ENCODE data around the gene AFM.
A peak's percentile ranks its signal among the peaks of the same experiment; 100 is the strongest.

The AFM gene

GRCh38 chr4:73508651-73509050, 27.1 kb downstream of the AFM start:
- H3K27ac ChIP-seq (ENCODE audit: low read depth, low read length): no peak overlapping the region
- no peak overlapping the region for H3K4me3 ChIP-seq (ENCODE audit: low read depth, low read length)

GRCh38 chr4:73518340-73518739, 36.8 kb downstream of the AFM start:
- H3K27me3 ChIP-seq (ENCODE audit: control insufficient read depth, insufficient read depth, low read length): no peaks in the 10 kb centered on the region
- H3K4me1 ChIP-seq (ENCODE audit: control insufficient read depth, insufficient read depth, low read length): peaks cover 18% of the 10 kb centered on the region
- no peaks in the 10 kb centered on the region for H3K36me3 ChIP-seq (ENCODE audit: control insufficient read depth, insufficient read depth, low read length)
- no peak overlapping the region for H3K4me3 ChIP-seq (ENCODE audit: low read depth, low read length)
- H3K9ac ChIP-seq (ENCODE audit: low read length): no peak overlapping the region
- peaks cover 5% of the 10 kb centered on the region; the same call in 1 of the 2 replicates for H3K9me3 ChIP-seq (ENCODE audit: control insufficient read depth, insufficient read depth, low read depth, low read length)
- H3K27ac ChIP-seq (ENCODE audit: low read depth, low read length): no peak overlapping the region

More at GRCh38 chr4:73508651-73509050, 27.1 kb downstream of the AFM start:
- H3K36me3 ChIP-seq (ENCODE audit: control insufficient read depth, insufficient read depth, low read length): no peaks in the 10 kb centered on the region
- no peaks in the 10 kb centered on the region for H3K9me3 ChIP-seq (ENCODE audit: control insufficient read depth, insufficient read depth, low read depth, low read length)
- no peaks in the 10 kb centered on the region for H3K27me3 ChIP-seq (ENCODE audit: control insufficient read depth, insufficient read depth, low read length)
- no peak overlapping the region for H3K9ac ChIP-seq (ENCODE audit: low read length)
- no peaks in the 10 kb centered on the region for H3K4me1 ChIP-seq (ENCODE audit: control insufficient read depth, insufficient read depth, low read length)

GRCh38 chr4:73520821-73521220, 39.3 kb downstream of the AFM start:
- Histone ChIP-seq H3K9ac (ENCODE audit: low read length) (peak overlapping the region; percentile 14), H3K36me3 (ENCODE audit: control insufficient read depth, insufficient read depth, low read length) (no peaks in the 10 kb centered on the region), H3K4me1 (ENCODE audit: control insufficient read depth, insufficient read depth, low read length) (peaks cover 18% of the 10 kb centered on the region), H3K27me3 (ENCODE audit: control insufficient read depth, insufficient read depth, low read length) (no peaks in the 10 kb centered on the region), H3K9me3 (ENCODE audit: control insufficient read depth, insufficient read depth, low read depth, low read length) (peaks cover 5% of the 10 kb centered on the region; the same call in 1 of the 2 replicates), H3K4me3 (ENCODE audit: low read depth, low read length) (no peak overlapping the region), H3K27ac (ENCODE audit: low read depth, low read length) (0 out of 2 replicates have a peak overlapping the region, but pooled peaks have one; percentile 39)

- Histone ChIP-seq H3K9ac (ENCODE audit: low read length) (no peak overlapping the region), H3K4me3 (ENCODE audit: low read depth, low read length) (no peak overlapping the region), H3K27me3 (ENCODE audit: control insufficient read depth, insufficient read depth, low read length) (no peaks in the 10 kb centered on the region), H3K27ac (ENCODE audit: low read depth, low read length) (no peak overlapping the region), H3K9me3 (ENCODE audit: control insufficient read depth, insufficient read depth, low read depth, low read length) (peaks cover 5% of the 10 kb centered on the region; the same call in 1 of the 2 replicates), H3K36me3 (ENCODE audit: control insufficient read depth, insufficient read depth, low read length) (no peaks in the 10 kb centered on the region), H3K4me1 (ENCODE audit: control insufficient read depth, insufficient read depth, low read length) (peaks cover 18% of the 10 kb centered on the region)
Observed at GRCh38 chr4:73523126-73523525, 41.6 kb downstream of the AFM start.

- Histone ChIP-seq H3K27ac (ENCODE audit: low read depth, low read length) (no peak overlapping the region), H3K9me3 (ENCODE audit: control insufficient read depth, insufficient read depth, low read depth, low read length) (no peaks in the 10 kb centered on the region), H3K36me3 (ENCODE audit: control insufficient read depth, insufficient read depth, low read length) (no peaks in the 10 kb centered on the region), H3K4me3 (ENCODE audit: low read depth, low read length) (no peak overlapping the region), H3K4me1 (ENCODE audit: control insufficient read depth, insufficient read depth, low read length) (peaks cover 13% of the 10 kb centered on the region), H3K9ac (ENCODE audit: low read length) (no peak overlapping the region), H3K27me3 (ENCODE audit: control insufficient read depth, insufficient read depth, low read length) (no peaks in the 10 kb centered on the region)
Observed at GRCh38 chr4:73525611-73526010, 44.1 kb downstream of the AFM start.

GRCh38 chr4:73527196-73527595, 45.7 kb downstream of the AFM start:
- H3K27ac ChIP-seq (ENCODE audit: low read depth, low read length): no peak overlapping the region
- no peaks in the 10 kb centered on the region for H3K27me3 ChIP-seq (ENCODE audit: control insufficient read depth, insufficient read depth, low read length)
- no peaks in the 10 kb centered on the region for H3K4me1 ChIP-seq (ENCODE audit: control insufficient read depth, insufficient read depth, low read length)
- H3K4me3 ChIP-seq (ENCODE audit: low read depth, low read length): no peak overlapping the region
- no peak overlapping the region for H3K9ac ChIP-seq (ENCODE audit: low read length)
- H3K36me3 ChIP-seq (ENCODE audit: control insufficient read depth, insufficient read depth, low read length): no peaks in the 10 kb centered on the region
- no peaks in the 10 kb centered on the region for H3K9me3 ChIP-seq (ENCODE audit: control insufficient read depth, insufficient read depth, low read depth, low read length)

GRCh38 chr4:73528171-73528570, 46.6 kb downstream of the AFM start:
- no peak overlapping the region for H3K27ac ChIP-seq (ENCODE audit: low read depth, low read length)
- H3K9me3 ChIP-seq (ENCODE audit: control insufficient read depth, insufficient read depth, low read depth, low read length): no peaks in the 10 kb centered on the region
- H3K4me1 ChIP-seq (ENCODE audit: control insufficient read depth, insufficient read depth, low read length): no peaks in the 10 kb centered on the region
- H3K36me3 ChIP-seq (ENCODE audit: control insufficient read depth, insufficient read depth, low read length): no peaks in the 10 kb centered on the region
- no peak overlapping the region for H3K4me3 ChIP-seq (ENCODE audit: low read depth, low read length)
- H3K9ac ChIP-seq (ENCODE audit: low read length): no peak overlapping the region
- H3K27me3 ChIP-seq (ENCODE audit: control insufficient read depth, insufficient read depth, low read length): no peaks in the 10 kb centered on the region

- H3K27me3 ChIP-seq (ENCODE audit: control insufficient read depth, insufficient read depth, low read length): no peaks in the 10 kb centered on the region
- H3K36me3 ChIP-seq (ENCODE audit: control insufficient read depth, insufficient read depth, low read length): no peaks in the 10 kb centered on the region
Observed at GRCh38 chr4:73533515-73534422, 52.2 kb downstream of the AFM start.

GRCh38 chr4:73538162-73538561, 56.6 kb downstream of the AFM start:
- Histone ChIP-seq H3K9me3 (ENCODE audit: control insufficient read depth, insufficient read depth, low read depth, low read length) (no peaks in the 10 kb centered on the region), H3K4me1 (ENCODE audit: control insufficient read depth, insufficient read depth, low read length) (no peaks in the 10 kb centered on the region), H3K27me3 (ENCODE audit: control insufficient read depth, insufficient read depth, low read length) (no peaks in the 10 kb centered on the region), H3K27ac (ENCODE audit: low read depth, low read length) (no peak overlapping the region), H3K4me3 (ENCODE audit: low read depth, low read length) (no peak overlapping the region), H3K9ac (ENCODE audit: low read length) (no peak overlapping the region), H3K36me3 (ENCODE audit: control insufficient read depth, insufficient read depth, low read length) (no peaks in the 10 kb centered on the region)

More at GRCh38 chr4:73533515-73534422, 52.2 kb downstream of the AFM start:
- no peak overlapping the region for H3K4me3 ChIP-seq (ENCODE audit: low read depth, low read length)
- H3K27ac ChIP-seq (ENCODE audit: low read depth, low read length): no peak overlapping the region
- H3K4me1 ChIP-seq (ENCODE audit: control insufficient read depth, insufficient read depth, low read length): no peaks in the 10 kb centered on the region
- H3K9ac ChIP-seq (ENCODE audit: low read length): no peak overlapping the region
- no peaks in the 10 kb centered on the region for H3K9me3 ChIP-seq (ENCODE audit: control insufficient read depth, insufficient read depth, low read depth, low read length)

GRCh38 chr4:73539386-73539785, 57.8 kb downstream of the AFM start:
- Histone ChIP-seq H3K4me3 (ENCODE audit: low read depth, low read length) (no peak overlapping the region), H3K27me3 (ENCODE audit: control insufficient read depth, insufficient read depth, low read length) (no peaks in the 10 kb centered on the region), H3K27ac (ENCODE audit: low read depth, low read length) (no peak overlapping the region), H3K4me1 (ENCODE audit: control insufficient read depth, insufficient read depth, low read length) (no peaks in the 10 kb centered on the region), H3K9me3 (ENCODE audit: control insufficient read depth, insufficient read depth, low read depth, low read length) (no peaks in the 10 kb centered on the region), H3K9ac (ENCODE audit: low read length) (no peak overlapping the region), H3K36me3 (ENCODE audit: control insufficient read depth, insufficient read depth, low read length) (no peaks in the 10 kb centered on the region)

GRCh38 chr4:73540826-73541225, 59.3 kb downstream of the AFM start:
- H3K9ac ChIP-seq (ENCODE audit: low read length): no peak overlapping the region
- no peaks in the 10 kb centered on the region for H3K9me3 ChIP-seq (ENCODE audit: control insufficient read depth, insufficient read depth, low read depth, low read length)
- no peak overlapping the region for H3K4me3 ChIP-seq (ENCODE audit: low read depth, low read length)
- no peaks in the 10 kb centered on the region for H3K36me3 ChIP-seq (ENCODE audit: control insufficient read depth, insufficient read depth, low read length)
- no peaks in the 10 kb centered on the region for H3K27me3 ChIP-seq (ENCODE audit: control insufficient read depth, insufficient read depth, low read length)
- H3K4me1 ChIP-seq (ENCODE audit: control insufficient read depth, insufficient read depth, low read length): no peaks in the 10 kb centered on the region
- no peak overlapping the region for H3K27ac ChIP-seq (ENCODE audit: low read depth, low read length)
